ENCODE measurements around the gene LIMCH1. TPM values are rescaled to one million over a fixed set of nuclear protein-coding genes. Genes with fewer than 3 reads are reported as not detected.

Gene LIMCH1
- polyA plus RNA-seq, 1 of the 3 experiments (the other 2 are of a cell fraction), result 1.2 TPM

DNA sequence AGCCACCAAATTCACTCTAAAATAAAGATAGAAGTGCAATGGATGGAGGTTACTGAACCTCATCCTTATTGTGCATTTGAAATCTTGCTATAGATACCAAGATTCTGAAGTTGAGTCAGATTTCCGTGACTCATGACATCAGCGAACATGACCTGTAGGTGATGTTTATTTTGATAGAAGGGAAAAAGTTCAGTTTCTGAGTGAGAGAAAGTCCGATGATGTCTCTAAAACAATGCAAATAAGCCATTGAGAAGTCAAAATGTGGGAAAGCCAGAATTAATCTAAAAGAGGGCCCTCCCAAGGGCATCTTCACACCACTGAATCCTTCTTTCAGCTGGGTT is 190.6 kb downstream of the LIMCH1 start (continued):
- TF ChIP-seq, protein P1, sequence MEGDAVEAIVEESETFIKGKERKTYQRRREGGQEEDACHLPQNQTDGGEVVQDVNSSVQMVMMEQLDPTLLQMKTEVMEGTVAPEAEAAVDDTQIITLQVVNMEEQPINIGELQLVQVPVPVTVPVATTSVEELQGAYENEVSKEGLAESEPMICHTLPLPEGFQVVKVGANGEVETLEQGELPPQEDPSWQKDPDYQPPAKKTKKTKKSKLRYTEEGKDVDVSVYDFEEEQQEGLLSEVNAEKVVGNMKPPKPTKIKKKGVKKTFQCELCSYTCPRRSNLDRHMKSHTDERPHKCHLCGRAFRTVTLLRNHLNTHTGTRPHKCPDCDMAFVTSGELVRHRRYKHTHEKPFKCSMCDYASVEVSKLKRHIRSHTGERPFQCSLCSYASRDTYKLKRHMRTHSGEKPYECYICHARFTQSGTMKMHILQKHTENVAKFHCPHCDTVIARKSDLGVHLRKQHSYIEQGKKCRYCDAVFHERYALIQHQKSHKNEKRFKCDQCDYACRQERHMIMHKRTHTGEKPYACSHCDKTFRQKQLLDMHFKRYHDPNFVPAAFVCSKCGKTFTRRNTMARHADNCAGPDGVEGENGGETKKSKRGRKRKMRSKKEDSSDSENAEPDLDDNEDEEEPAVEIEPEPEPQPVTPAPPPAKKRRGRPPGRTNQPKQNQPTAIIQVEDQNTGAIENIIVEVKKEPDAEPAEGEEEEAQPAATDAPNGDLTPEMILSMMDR (IDR thresholded peaks at IDR 0.05), result no peak
- TF ChIP-seq RXRA (IDR thresholded peaks at IDR 0.05; ENCODE audit: borderline replicate concordance, low read depth) (no peak), TEAD4 (IDR thresholded peaks at IDR 0.05; ENCODE audit: borderline replicate concordance, insufficient read depth) (no peak), EZH2phosphoT487 (IDR thresholded peaks at IDR 0.05; ENCODE audit: borderline replicate concordance, low read depth) (no peak), TAF1 (IDR thresholded peaks at IDR 0.05; ENCODE audit: borderline replicate concordance, low read depth, low read length) (no peak), SMC3 (IDR thresholded peaks at IDR 0.05; ENCODE audit: low read depth, low read length) (no peak)

DNA sequence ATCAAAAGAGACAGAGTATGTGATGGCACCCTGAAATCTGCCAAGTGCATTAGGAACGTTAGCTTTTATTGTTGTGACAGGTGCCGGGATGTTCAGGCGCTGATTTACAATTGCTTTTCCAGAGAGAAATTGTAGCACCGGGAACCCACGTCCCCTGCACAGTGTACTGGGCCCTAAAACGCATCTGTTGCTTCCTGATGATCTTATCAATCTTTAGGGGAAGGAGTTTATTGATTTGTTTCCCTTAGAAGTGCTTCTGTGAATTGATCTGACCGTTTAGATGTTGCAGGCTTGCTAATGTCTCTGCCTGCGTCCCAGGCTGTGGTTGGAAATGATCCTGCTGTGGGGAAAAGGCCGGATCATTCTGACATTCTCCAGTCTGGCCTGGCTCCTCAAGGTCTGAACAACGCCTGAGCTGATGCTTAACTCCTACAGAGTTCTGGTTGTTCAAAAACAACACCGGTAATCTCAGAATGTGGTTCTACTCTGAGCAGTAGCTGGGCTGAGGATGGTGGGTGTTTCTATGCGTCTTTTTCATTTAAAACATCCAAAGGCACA is 193.7 kb downstream of the LIMCH1 start:
- no peaks in the 10 kb centered on the region for H4K20me1 ChIP-seq (ENCODE audit: insufficient read depth)
- no peak overlapping the region for H3K4me3 ChIP-seq (ENCODE audit: low read depth in 2 of 2, low read length in 1 of 2)
- H3K79me2 ChIP-seq (ENCODE audit: insufficient read depth), result no peaks in the 10 kb centered on the region
- 33% methylated on average over 12 of the region's 12 CpGs for WGBS (ENCODE audit: low lambda C conversion rate)
- no peak overlapping the region for H2AFZ ChIP-seq (ENCODE audit: low read depth)
- H3K9me3 ChIP-seq, result no peaks in the 10 kb centered on the region
- no peaks in the 10 kb centered on the region for H3F3A ChIP-seq (replicated peaks; ENCODE audit: insufficient read depth)
- CTCF ChIA-PET, result interaction anchor here (0.9 to 1.8 kb wide), 3 partner anchors 11 to 153 kb away, joined by 3 to 5 read pairs (median 3); no protein-coding TSS in a partner anchor
- H3K27me3 ChIP-seq (ENCODE audit: insufficient read depth), result no peaks in the 10 kb centered on the region; the same call in 1 of the 2 replicates
- TF ChIP-seq FOXM1 (IDR thresholded peaks at IDR 0.05; ENCODE audit: low read depth), result no peak
- TF ChIP-seq ELF1 (IDR thresholded peaks at IDR 0.05), result no peak
- TF ChIP-seq EP300 (IDR thresholded peaks at IDR 0.05; ENCODE audit: borderline replicate concordance in 1 of 2, low read depth in 1 of 2, low read length in 1 of 2), result no peak
- no peak for TF ChIP-seq MEF2A (IDR thresholded peaks at IDR 0.05; ENCODE audit: borderline replicate concordance, low read depth)
- no peak for TF ChIP-seq MXI1 (IDR thresholded peaks at IDR 0.05; ENCODE audit: low read depth, low read length)
- TF ChIP-seq, protein P2, sequence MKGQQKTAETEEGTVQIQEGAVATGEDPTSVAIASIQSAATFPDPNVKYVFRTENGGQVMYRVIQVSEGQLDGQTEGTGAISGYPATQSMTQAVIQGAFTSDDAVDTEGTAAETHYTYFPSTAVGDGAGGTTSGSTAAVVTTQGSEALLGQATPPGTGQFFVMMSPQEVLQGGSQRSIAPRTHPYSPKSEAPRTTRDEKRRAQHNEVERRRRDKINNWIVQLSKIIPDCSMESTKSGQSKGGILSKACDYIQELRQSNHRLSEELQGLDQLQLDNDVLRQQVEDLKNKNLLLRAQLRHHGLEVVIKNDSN (IDR thresholded peaks at IDR 0.05; ENCODE audit: borderline replicate concordance, low read depth), result no peak
- TF ChIP-seq, protein P3, sequence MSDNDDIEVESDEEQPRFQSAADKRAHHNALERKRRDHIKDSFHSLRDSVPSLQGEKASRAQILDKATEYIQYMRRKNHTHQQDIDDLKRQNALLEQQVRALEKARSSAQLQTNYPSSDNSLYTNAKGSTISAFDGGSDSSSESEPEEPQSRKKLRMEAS (IDR thresholded peaks at IDR 0.05; ENCODE audit: low read depth), result no peak
- TF ChIP-seq NFIC (IDR thresholded peaks at IDR 0.05; ENCODE audit: borderline replicate concordance), result no peak
- no peak for DNase-seq
- POLR2A ChIA-PET, result interaction anchor here (0.6 kb wide), 1 partner anchor 143 kb away, joined by 3 read pairs; no protein-coding TSS in a partner anchor
- H3K9me2 ChIP-seq, result no peaks in the 10 kb centered on the region
- H3K9ac ChIP-seq, result no peak overlapping the region
- no peak overlapping the region for H3K27ac ChIP-seq (ENCODE audit: low read depth in 2 of 2, low read length in 1 of 2)
- no peak overlapping the region for H3K4me2 ChIP-seq
- H3K4me1 ChIP-seq (ENCODE audit: control insufficient read depth in 1 of 2, insufficient read depth in 2 of 2, low read depth in 1 of 2, low read length in 1 of 2), result peaks cover 0 to 4% of the 10 kb centered on the region in 2 experiments; a peak in 1 of 4 replicates
- no peaks in the 10 kb centered on the region for H3K36me3 ChIP-seq (replicated peaks in 1 of 2; ENCODE audit: control insufficient read depth in 1 of 2, insufficient read depth in 2 of 2, low read length in 1 of 2)
